Adipocyte (in vitro differentiated cells): ENCODE data around the gene APH1B.
"Not testable (repeated sequence)": the region's sequence is repeated elsewhere in the genome, so short reads cannot be mapped to it uniquely, and the experiment has no call there.

ENCODE experiments used
- DNase-seq: peaks from one replicate; pipeline ENCODE4 v3.0.0-alpha.2; 2015; ENCODE audit warnings: low read depth
- H3K27me3 ChIP-seq: replicated peaks from 2 replicates; pipeline ENCODE4 v1.7.0; 2013; ENCODE audit warnings: mild to moderate bottlenecking, low read length, moderate library complexity; ENCODE audit not compliant: control insufficient read depth, insufficient read depth
- H3K36me3 ChIP-seq: 2 replicates; pipeline ENCODE4 v1.7.0; 2013; ENCODE audit warnings: low read length, mild to moderate bottlenecking, moderate library complexity; ENCODE audit not compliant: control insufficient read depth, insufficient read depth, severe bottlenecking
- H3K4me1 ChIP-seq: 2 replicates; pipeline ENCODE4 v1.7.0; 2013; ENCODE audit warnings: mild to moderate bottlenecking, low read length, moderate library complexity; ENCODE audit not compliant: control insufficient read depth, insufficient read depth
- H3K4me3 ChIP-seq: 2 replicates; pipeline ENCODE4 v1.7.0; 2013; ENCODE audit warnings: mild to moderate bottlenecking, low read length, moderate library complexity
- H3K9ac ChIP-seq: 2 replicates; pipeline ENCODE4 v1.7.0; 2013; ENCODE audit warnings: mild to moderate bottlenecking, low read length, moderate library complexity
- H3K9me3 ChIP-seq: 2 replicates; pipeline ENCODE4 v1.7.0; 2013; ENCODE audit warnings: mild to moderate bottlenecking, low read length, moderate library complexity; ENCODE audit not compliant: control insufficient read depth

APH1B gene

DNA sequence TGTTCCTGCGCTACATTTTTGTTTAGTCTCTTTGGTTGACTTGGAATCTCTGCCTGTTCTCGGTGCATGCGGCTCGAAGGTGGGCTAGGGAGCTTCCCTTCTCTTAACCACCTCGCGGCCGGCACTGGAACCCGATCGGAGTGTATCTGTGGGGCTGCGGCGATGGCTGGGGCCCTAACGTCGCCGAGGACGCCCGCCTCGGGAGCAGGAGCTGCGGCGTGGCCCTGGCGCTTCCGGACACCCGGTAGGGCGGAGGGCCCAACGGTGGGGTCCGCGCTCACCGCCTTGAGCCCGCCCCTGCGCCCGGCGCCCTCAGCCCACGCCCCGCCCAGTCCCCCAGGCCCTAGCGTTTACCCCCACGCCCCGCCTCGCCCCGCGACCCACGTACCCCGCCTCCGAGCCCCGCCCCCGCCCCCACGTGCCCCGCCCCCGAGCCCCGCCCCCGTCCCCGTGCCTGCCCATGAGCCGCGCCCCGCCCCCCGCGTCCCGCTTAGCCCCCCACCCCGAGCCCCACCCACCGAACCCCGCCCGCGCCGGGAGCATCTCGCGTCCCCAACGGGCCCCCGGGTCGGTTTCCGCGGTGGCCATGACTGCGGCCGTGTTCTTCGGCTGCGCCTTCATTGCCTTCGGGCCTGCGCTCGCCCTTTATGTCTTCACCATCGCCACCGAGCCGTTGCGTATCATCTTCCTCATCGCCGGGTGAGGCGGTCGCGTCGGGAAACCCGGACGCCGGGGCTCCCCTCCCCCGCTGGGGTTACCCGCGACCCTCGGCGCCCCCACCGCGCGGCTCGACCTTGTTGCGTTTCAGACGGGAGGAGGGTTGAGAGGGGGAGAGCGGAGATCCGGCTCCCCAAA lies at the start of gene APH1B:
APH1B (plus strand) TSS at position 568 of the 855 bp plus-strand sequence; CDS start at position 587, 19 bp downstream.
- no peaks in the 10 kb centered on the region for H3K9me3 ChIP-seq
- H3K4me3 ChIP-seq = peak within 1 kb of the TSS; percentile 93
- peaks cover 13% of the 10 kb centered on the region for H3K36me3 ChIP-seq
- no peaks in the 10 kb centered on the region for H3K27me3 ChIP-seq
- peak within 1 kb of the TSS; percentile 97 for H3K9ac ChIP-seq
- peak; percentile 90 for DNase-seq
- H3K4me1 ChIP-seq = peaks cover 16% of the 10 kb centered on the region

DNA sequence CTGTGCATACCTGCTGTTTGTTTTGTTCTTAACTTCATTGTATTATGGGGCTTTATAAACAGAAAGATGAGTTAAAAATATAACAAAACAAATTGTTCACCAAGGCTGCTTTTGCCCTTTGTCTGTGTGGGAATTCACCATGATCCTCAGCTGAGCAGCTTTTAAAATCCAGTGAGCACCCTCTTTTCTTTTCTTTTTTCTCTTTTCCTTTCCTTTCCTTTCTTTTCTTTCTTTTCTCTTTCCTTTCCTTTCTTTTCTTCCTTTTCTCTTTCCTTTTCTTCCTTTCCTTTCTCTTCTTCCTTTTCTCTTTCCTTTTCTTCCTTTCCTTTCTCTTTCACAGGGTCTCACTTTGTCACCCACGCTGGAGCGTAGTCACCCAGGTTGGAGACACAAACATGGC lies 49.7 kb upstream of the APH1B start:
- H3K4me3 ChIP-seq = no peak overlapping the region
- H3K9me3 ChIP-seq = no peaks in the 10 kb centered on the region

GRCh38 chr15:63231206-63231605 lies 46.2 kb upstream of the APH1B start:
- H3K4me1 ChIP-seq = peaks cover 55% of the 10 kb centered on the region
- H3K36me3 ChIP-seq = no peaks in the 10 kb centered on the region
- DNase-seq = no peak
- H3K9me3 ChIP-seq = no peaks in the 10 kb centered on the region
- no peak overlapping the region for H3K9ac ChIP-seq
- H3K27me3 ChIP-seq = no peaks in the 10 kb centered on the region
- H3K4me3 ChIP-seq = no peak overlapping the region

More for the DNA sequence above, 49.7 kb upstream of the APH1B start:
- no peak overlapping the region for H3K9ac ChIP-seq
- H3K4me1 ChIP-seq = peaks cover 24% of the 10 kb centered on the region
- H3K27me3 ChIP-seq = no peaks in the 10 kb centered on the region
- no peak for DNase-seq
- H3K36me3 ChIP-seq = peaks cover 3% of the 10 kb centered on the region

DNA sequence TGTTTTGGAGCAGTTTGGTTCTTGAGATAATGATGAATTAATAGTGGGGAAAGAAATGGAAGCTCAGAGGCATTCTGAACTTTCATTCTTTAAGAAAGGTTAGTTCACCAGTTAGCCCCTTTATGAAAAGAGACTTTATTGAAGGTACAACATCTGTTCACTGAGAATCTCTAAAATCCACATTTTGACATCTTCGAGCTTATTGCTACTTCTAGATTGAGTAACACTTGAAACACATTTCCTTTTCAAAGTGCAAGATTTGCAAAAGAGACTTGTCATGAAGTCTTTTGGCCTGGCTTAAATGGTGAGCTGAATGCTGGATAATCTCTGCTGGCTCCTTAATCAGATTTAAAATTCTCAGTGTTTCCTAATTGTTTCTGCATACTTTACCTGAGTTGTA lies 45.7 kb upstream of the APH1B start:
- peaks cover 56% of the 10 kb centered on the region for H3K4me1 ChIP-seq

GRCh38 chr15:63232405-63232804 lies 45.0 kb upstream of the APH1B start:
- Histone ChIP-seq H3K27me3 (no peaks in the 10 kb centered on the region), H3K36me3 (no peaks in the 10 kb centered on the region), H3K9ac (no peak overlapping the region), H3K4me3 (no peak overlapping the region), H3K9me3 (no peaks in the 10 kb centered on the region), H3K4me1 (peaks cover 55% of the 10 kb centered on the region)
- no peak for DNase-seq

More for the DNA sequence above, 45.7 kb upstream of the APH1B start:
- Histone ChIP-seq H3K4me3 (no peak overlapping the region), H3K9ac (no peak overlapping the region), H3K9me3 (no peaks in the 10 kb centered on the region), H3K36me3 (no peaks in the 10 kb centered on the region), H3K27me3 (no peaks in the 10 kb centered on the region)
- no peak for DNase-seq

- no peak overlapping the region for H3K9ac ChIP-seq
- no peaks in the 10 kb centered on the region for H3K36me3 ChIP-seq
- peaks cover 55% of the 10 kb centered on the region for H3K4me1 ChIP-seq
- no peak for DNase-seq
- no peak overlapping the region for H3K4me3 ChIP-seq
- no peaks in the 10 kb centered on the region for H3K9me3 ChIP-seq
- H3K27me3 ChIP-seq = no peaks in the 10 kb centered on the region
Measured at GRCh38 chr15:63232943-63233342, 44.5 kb upstream of the APH1B start.

DNA sequence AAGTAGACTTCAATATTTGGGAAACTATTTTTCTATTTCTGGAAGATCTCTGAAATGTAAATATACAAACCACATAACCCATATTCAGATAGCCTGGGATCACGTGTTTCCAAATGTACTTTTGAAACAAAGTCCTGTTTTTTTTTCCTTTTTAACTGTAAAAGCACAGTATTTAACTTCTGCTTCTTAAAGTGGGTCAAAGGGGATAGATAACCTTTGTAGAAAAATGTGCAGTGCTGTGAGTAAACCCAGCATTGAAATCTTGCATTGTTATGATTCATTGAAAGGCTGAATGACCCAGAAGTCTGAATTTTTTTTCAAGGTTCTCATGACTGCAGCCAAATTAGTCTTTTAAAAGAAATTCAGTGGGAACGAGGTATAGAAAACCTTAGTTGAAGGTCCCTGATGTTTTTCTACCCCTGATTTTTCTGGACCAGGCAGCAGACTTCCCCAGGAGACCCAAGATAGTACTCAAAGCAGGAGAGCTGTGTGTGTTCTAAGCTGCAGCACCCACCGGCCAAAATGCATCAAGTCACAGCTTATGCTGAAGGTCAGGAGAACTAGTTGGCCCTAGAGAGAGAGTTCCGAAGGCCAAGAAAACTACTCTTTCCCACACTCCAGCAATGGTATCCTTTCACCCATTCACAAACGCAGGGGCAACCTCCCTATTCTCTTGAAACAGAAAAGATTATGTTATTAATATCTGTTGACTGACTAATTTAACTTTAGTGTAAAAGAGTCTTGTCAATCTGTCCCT lies 43.6 kb upstream of the APH1B start:
- no peaks in the 10 kb centered on the region for H3K9me3 ChIP-seq
- no peaks in the 10 kb centered on the region for H3K36me3 ChIP-seq
- peaks cover 63% of the 10 kb centered on the region for H3K4me1 ChIP-seq
- H3K27me3 ChIP-seq = no peaks in the 10 kb centered on the region
- peak overlapping the region; percentile 68 for H3K9ac ChIP-seq
- DNase-seq = peak; percentile 62
- peak overlapping the region; percentile 51 for H3K4me3 ChIP-seq

GRCh38 chr15:63234451-63234870 lies 42.9 kb upstream of the APH1B start:
- H3K9ac ChIP-seq = peak overlapping the region; percentile 68
- DNase-seq = peak; percentile 65

DNA sequence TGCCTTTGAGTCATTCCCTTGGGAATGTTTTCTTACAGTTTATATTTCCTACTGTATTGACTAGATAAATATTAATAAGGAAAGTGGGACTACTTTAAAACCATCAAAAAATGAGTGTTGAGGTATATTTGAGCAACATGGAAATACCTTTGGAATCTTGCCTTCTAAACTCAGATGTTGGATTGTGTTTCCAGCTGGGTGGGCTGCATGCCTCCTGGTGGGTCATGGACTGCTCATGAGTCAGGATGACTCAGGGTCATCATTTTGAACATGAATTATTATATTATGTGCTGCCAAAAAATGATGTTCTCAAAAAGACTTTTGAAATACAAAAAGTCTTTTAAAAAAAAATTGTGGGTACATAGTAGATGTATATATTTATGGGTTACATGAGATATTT lies 41.1 kb upstream of the APH1B start:
- Histone ChIP-seq H3K9me3 (no peaks in the 10 kb centered on the region), H3K27me3 (no peaks in the 10 kb centered on the region), H3K9ac (no peak overlapping the region)

More at GRCh38 chr15:63234451-63234870, 42.9 kb upstream of the APH1B start:
- Histone ChIP-seq H3K4me1 (peaks cover 67% of the 10 kb centered on the region), H3K27me3 (no peaks in the 10 kb centered on the region), H3K36me3 (no peaks in the 10 kb centered on the region), H3K9me3 (no peaks in the 10 kb centered on the region), H3K4me3 (peak overlapping the region; percentile 51)

DNA sequence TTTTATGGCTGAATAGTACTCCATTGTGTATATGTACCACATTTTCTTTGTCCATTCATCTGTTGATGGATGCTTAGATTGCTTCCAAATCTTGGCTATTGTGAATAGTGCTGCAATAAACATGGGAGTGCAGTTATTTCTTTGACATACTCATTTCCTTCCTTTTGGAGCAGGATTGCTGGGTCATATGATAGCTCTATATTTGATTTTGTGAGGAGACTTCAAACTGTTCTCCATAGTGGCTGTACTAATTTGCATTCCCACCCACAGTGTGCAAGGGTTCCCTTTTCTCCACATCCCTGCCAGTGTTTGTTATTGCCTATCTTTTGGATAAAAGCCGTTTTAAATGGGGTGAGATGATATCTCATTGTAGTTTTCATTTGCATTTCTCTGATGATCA lies 40.3 kb upstream of the APH1B start:
- not testable (repeated sequence) for H3K36me3 ChIP-seq, H3K9ac ChIP-seq, H3K27me3 ChIP-seq, H3K4me3 ChIP-seq, DNase-seq, H3K9me3 ChIP-seq
- peaks cover 65% of the 10 kb centered on the region for H3K4me1 ChIP-seq

More for the DNA sequence above, 41.1 kb upstream of the APH1B start:
- peak overlapping the region; percentile 14 for H3K4me3 ChIP-seq
- DNase-seq = no peak
- peaks cover 72% of the 10 kb centered on the region for H3K4me1 ChIP-seq
- no peaks in the 10 kb centered on the region for H3K36me3 ChIP-seq

- H3K4me1 ChIP-seq = peaks cover 60% of the 10 kb centered on the region
- H3K4me3 ChIP-seq = no peak overlapping the region
- no peaks in the 10 kb centered on the region for H3K9me3 ChIP-seq
- DNase-seq = no peak
- H3K36me3 ChIP-seq = no peaks in the 10 kb centered on the region
- no peak overlapping the region for H3K9ac ChIP-seq
- no peaks in the 10 kb centered on the region for H3K27me3 ChIP-seq
Measured at GRCh38 chr15:63238171-63238570, 39.2 kb upstream of the APH1B start.
